Activated CD8-positive, alpha-beta memory T cell treated with anti-CD3 and anti-CD28 coated beads, Interleukin-2, amount 50 U/mL, for 24 hours (primary cell): Measurements from ENCODE around the gene ITPK1.

Source experiments
- DNase-seq: peaks from one replicate; pipeline ENCODE4 v3.0.0-alpha.2; 2020; ENCODE audit errors: extremely low read depth

The ITPK1 gene

DNA sequence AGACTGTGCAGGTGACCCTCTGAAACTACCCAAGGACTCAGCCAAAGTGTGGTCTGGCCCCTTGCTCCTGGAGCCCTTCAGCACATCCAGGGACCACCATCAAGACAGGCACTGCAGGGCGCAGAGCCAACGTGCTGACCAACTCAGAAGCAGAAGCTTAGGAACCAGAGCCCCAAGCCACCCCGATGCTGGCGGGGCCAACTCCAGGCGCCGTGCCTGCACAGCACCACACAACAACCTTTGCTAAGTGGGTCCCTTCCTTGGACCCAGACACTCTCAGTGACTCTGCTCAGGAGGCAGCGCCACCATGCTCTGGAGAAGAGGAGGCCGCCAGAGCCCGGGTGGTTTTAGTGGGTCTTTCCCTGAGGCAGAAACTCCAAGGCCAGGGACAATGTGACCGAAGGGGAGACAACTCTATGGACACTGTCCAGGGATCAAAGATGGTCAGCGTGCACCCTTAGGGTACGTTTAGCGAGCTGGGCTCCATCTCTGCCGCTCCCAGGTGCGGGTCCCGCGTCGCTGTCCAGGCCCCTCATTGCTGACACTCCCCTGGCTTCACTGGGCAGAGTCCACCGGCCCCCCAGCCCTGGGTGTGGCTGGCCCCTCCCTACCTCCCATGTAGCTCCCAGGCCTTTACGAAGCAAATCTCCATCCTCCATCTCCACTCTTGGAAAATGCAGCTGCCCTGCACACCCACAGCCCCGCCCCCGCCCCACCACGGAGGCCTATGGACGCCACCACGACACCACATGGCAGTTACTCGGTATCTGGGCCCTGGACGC is 176.6 kb downstream of the ITPK1 start:
- no peak for DNase-seq

DNA sequence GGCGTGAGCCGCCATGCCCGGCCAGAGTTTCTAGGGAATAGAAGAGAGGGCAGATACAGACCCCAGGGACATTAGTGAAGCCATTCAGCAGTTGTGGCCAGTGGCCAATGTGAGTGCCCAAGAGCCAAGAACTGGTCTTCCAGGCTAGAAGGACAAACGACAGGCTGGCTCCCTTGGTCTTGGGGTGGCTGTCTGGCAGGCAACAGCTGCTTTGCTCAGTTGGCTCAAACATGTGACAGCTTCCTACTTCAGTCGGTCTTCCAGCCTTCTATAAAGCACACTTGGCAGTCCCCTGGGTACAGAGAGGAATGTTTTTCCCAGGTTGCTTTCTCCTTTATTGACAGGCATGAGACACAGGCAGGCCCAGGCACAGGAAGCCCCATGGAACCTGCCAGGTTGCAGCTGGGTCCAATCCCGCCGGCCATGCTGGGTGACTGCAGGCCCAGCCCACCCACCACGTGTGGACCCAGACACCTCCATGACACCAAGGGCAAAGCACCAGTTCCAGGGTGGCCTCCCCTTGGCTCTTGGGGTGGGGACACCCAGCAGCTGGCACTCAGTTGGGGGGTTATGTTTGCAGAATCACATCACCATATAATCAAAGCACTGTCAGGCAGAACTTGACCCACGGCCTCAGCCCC is 177.4 kb downstream of the ITPK1 start:
- DNase-seq = no peak

DNA sequence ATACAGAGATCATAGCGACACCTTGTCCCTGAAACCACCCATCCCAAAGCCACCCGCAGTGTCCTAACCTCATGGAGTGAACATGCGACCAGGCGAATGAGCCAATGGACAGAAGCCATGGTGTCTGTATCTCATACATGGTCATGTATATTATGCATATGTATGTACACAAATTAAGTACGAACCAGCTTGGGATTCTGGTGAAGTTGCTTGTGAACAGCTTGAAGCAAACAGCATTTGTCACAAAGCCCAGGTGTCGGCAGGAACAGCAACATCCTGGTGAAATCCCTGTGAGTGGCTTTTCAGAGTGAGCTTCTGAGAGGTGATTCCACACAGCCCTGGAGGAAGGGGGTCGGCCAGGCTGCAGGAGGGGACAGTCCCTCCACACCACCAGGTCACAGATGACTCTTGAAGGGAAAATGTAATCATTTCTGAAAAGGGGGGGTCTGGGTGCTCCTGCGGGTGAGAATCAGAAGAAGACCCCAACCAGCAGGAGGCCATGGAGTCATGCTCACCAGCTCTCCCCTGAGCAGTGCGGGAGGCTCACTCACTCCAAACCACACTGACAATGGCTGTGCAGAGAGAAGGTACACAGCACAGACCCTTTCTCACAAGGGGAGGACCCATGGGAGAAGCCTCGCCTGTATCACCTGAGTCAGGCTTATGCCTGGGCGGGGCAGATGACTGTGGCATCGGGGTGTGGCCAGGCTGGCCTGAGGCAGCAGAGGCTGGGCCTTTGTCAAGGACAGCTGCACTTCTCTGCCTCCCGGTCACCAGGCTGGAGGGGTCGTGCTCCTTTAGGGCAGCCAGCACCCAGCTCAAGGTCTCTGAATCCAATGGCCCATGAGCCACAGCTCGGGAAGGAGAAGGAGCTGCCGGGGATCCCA is 178.4 kb downstream of the ITPK1 start:
- no peak for DNase-seq

DNA sequence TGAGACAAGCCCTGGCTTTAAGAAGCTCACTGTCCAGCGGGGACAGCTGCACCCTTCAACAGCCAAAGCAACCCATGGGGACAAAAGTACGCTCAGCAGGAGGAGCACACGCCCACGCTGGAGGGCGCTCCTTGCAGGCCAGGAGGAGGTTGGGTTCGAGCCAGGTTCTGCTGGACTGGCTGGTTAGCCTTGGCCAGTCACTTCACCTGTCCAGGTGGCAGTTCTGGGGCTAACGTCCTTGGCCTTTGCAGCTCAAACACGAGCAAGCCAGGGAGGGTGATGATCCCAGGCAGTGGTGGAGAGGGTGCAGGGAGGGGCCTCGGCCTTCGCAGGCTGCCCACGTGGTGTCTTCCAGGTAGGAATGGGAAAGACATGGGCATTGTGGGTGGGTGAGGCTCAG is 179.6 kb downstream of the ITPK1 start:
- no peak for DNase-seq

DNA sequence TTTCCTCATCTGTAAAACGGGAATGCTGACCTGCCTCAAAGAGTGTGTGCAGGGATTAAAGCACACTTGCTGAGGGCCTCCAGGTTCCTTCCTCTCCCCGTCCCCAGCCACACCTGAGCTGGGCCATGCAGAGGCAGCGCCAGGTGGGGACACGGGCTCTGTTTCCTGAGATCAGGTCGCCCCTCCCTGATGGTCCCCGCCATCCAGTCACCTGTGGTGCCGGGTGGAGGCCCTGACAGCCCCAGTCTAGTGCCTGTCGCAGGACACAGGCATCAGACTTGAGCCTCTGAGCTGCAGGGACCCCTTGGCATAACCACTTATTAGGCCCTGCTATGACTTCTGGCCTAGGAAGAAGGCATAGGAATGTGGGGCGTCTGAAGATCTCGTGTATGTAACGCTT is 180.3 kb downstream of the ITPK1 start:
- DNase-seq = no peak

DNA sequence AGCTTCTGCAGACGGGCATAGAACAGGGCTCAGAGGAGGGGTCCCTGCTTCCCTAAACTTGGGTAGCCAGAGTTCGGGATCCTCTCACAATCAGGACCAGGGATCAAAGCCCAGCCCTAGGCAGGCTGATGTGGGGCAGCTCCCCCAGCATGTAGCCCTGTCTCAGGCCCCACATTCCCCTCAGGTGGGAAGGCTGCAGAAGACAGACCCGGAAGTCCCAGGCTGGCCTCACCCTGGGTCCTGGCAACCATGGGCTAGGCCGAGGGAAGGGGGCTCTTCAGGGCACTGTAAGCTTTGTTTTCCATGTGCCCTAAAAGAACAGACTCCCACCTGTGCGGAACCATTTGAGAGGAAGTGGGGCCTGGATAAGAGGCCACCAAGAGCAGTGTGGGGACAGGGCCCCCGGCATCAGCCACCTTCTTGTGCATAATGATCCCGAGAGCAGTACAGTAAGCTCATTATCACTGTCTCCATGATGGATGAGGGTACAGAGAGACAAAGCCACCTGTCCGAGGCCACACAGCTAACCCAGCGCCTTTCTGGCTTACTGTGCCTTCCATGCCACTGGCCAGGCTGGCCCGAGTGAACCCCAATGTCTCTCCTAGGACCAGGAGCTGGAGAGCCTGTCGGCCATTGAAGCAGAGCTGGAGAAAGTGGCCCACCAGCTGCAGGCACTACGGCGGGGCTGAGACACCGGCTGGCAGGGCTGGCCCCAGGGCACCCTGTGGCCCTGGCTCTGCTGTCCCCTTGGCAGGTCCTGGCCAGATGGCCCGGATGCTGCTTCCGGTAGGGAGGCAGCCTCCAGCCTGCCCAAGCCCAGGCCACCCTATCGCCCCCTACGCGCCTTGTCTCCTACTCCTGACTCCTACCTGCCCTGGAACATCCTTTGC is 181.3 kb downstream of the ITPK1 start:
- DNase-seq = no peak

DNA sequence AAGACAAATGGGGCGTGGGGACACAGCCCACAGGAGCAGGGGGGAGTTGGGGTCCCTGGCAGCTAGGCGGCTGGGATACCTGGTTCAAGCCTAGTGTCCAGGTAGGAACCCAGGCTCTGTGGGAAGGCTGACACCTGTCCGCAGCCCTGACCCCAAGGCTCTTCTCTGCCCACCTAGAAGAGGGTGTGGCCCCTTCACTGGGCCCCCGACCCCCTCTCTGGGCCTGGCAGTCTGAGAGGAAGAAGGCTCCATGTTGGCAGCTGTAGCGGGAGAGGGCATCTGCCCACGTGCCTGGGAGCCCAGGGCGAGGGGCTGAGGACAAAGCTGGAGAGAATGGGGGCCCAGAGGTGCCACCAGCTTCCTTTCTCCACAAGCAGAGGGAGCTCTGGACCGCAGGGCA is 182.2 kb downstream of the ITPK1 start:
- no peak for DNase-seq

DNA sequence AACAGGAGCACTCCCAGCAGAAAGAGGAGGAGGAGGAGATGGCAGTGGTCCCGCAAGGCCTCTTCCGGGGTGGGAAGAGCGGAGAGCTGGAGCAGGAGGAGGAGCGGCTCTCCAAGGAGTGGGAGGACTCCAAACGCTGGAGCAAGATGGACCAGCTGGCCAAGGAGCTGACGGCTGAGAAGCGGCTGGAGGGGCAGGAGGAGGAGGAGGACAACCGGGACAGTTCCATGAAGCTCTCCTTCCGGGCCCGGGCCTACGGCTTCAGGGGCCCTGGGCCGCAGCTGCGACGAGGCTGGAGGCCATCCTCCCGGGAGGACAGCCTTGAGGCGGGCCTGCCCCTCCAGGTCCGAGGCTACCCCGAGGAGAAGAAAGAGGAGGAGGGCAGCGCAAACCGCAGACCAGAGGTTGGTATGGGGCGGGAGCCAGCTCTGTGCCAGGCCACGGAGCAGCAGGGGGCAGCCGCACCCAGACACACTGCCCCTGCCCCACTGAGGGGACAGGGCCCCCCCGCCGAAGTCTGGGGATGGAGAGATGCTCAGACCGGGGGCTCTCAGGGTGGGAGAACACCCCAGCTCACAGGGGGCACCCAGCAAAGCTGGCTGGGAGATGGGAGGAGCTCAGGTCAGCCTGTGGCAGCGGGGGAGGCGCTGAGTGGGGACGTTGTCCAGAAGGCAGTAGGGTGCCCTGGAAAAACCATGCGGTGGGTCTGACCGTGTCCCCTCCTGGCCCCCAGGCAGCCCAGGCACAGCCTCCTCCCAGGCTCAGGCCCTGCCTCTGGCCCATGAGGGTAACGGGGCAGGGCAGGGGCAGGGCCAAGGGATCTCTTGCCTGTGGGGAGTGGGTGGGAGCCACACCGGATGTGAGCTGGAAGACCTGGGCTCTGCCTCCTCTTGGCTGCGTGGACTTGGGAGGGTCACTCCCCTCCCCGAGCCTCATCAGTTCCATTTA is 183.0 kb downstream of the ITPK1 start:
- DNase-seq = no peak

DNA sequence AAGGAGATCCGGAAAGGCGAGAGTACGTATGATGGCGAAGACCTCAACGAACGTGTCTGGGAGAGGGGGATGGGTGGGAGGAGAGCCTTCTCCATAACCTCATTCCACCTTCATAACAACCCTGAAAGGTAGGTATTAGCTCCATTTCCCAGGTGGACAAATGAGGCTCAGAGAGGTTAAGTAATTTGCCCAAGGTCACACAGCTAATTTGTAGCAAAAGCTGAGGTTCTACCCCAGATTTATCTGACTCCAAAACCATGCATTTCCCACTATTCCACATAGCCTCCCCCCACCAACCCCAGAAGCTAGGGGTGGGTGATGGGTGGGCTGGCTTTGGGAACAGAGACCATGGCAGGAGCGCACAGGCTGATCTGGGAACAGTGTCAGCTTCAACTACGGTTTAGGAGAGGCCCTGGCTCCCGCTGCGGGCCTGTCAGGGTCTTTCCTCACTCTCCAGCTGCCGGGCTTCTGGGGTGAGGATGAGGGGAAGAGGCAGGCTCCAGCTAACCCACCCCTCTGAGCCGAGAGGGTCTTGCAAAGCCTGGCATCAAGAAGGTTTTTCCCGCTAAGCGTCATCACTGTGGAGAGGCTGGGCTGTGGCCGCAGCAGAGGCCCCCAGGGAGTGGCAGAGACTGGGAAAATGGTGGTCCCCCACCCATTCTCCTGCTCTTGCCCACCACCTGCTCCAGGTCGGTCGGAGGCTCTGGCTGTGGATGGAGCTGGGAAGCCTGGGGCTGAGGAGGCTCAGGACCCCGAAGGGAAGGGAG is 183.9 kb downstream of the ITPK1 start:
- DNase-seq = no peak

GRCh38 chr14:92930737-92931602 is 184.8 kb downstream of the ITPK1 start:
- DNase-seq = no peak

DNA sequence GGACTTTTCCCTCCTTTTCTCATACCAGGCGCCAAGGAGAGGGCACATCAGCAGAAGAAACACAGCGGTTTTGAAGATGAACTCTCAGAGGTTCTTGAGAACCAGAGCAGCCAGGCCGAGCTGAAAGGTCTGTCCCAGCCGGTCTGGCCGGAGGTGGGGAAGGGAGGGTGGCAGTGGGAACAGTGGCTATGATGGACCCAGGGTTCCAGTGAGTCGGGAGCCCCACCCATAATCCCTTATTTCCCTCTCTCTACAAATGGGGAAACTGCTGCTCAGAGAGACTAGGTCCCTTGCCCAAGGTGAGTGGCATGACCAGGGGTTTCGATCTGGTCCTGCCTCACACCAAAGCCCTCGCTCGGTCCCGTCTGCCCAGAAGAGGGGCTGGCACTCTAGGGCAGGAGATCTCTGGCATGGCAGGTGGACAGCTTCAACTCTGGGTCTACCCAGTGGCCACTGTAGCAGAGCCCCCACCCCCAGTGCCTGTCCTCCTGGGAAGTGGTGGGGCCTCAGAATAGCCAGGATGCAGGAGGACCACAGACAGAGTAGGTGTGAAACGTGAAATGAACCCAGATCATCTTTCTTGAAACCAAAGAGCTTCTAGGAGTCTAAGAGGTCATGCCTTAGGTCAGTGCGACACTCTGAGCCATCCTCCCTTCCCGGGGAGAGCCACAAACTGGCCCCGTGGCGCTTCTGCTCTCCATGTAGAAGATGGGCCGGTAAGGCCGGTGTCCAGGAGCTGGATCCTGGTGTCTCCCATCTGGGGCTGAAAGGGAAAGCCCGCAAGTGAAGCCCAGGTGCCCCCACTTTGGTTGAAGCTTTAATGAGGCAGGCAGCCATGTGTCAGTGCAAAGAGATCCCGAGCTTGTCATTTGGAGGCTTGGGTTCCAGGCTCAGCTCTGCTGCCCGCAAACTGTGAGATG is 185.8 kb downstream of the ITPK1 start:
- DNase-seq = no peak

DNA sequence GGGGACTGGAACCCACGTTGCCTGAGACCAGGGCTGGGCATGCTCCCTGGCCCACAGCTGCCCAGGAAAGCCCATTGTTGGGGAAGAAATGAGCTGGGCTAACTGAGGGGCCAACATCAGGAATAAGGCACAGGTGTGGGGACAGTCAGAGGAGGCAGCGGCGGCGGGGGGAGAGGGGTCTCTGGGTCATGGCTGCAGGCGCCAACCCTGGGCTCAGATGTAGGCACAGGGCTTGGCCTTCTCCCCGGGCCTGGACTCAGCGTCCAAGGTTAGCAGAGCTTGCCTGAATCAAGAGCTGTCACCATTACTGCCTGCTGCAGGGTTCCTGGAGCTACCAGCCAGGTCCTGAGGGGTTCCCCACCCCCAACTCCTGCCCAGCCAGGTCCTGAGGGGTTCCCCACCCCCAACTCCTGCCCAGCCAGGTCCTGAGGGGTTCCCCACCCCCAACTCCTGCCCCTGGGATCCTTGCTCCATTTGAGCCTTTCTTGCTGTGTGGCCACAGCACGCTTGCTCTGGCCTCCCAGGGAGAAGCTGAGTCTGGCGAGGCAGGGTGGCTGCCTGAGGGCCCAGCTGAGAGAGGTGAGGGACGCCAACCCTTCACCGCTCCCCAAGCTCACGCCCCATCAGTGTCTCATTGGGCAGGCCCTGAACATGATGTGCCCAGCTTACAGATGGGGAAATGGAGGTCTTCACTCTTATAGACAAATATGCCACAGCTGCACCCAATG is 186.6 kb downstream of the ITPK1 start:
- no peak for DNase-seq

DNA sequence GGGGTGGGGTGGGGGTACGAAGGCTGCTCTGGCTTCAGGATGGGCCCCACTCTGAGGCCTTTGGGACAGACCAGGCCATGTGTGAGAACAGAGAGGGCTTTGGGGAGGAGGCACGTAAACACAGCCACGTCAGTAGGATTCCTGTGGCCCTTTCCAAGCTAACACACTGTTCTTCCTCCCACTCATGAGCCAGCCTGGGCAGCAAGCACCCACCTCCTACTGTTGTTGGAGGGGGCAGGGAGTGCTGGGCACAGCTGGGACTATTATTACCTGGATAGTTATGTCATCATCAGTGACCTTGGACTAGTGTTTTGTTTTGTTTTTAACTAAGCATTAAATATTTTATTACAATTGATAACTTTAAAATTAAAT is 187.5 kb downstream of the ITPK1 start:
- DNase-seq = no peak

DNA sequence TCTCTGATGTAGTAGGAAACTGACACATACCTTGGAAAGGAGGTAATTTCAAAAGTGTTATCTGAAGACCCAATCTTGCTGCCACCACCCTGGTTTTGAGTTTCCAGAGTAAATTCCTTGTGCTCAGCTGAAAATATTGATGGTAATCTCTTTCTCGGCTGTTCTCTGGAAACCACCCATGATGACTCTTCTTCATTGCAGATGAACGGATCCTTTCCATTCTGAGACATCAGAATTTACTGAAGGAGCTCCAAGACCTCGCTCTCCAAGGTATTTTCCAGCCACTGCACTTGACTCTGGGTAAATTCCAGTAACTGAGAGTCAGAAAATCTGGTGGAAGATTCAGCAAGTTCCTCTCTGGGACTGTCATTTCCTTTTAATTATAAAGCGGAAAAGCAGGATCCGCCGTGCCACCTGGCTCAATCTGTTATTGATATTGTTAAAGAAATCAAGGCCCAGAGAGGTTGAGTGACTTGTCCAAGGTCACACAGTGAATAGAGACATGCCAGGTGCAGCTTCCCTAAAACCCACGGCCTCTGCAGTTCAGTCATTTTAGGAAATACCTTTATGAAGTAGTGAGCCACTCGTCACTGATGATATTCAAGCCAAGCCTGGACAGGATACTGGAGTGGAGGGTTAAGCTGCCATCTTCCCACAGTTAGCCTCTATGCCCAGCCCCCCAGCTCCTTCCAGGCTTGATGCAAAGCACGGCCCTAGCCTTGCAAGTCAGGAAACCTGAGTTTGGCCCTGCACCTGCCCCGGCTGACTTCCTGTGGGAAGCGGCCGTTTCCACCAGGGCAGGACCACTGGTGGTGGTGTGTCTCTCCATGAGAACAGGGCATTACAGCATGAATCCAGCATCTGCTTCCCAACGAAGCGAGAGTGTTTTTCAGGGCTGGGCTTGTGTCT is 188.1 kb downstream of the ITPK1 start:
- DNase-seq = no peak

GRCh38 chr14:92926931-92927330 is 188.8 kb downstream of the ITPK1 start:
- DNase-seq = no peak
